GM13977 (cell line): ENCODE measurements around the gene EFNB3.
A peak's percentile ranks its signal among the peaks of the same experiment; 100 is the strongest.

ENCODE experiments used
- DNase-seq: peaks from one replicate; pipeline ENCODE4 v3.0.0; 2012; ENCODE audit warnings: low spot score
- in situ Hi-C: fragments of 300-500 bp; cut with MboI; formaldehyde crosslinking; loops from one replicate; pipeline ENCODE4 v1.12.0; 2022; ENCODE audit warnings: low sequenced_read_pairs, low pct_unique_long_range_greater_than_20kb, mixed read lengths, inconsistent platforms; ENCODE audit not compliant: unreplicated experiment
- TF ChIP-seq, protein P1 (sequence below): IDR thresholded peaks from 2 replicates; pipeline ENCODE4 v1.5.1; 2012; ENCODE audit warnings: mild to moderate bottlenecking, control low read depth; ENCODE audit not compliant: insufficient read depth; ENCODE audit errors: extremely low read depth, missing control alignments

Gene EFNB3

GRCh38 chr17:7674934-7675333 is 30.1 kb upstream of the EFNB3 start:
- TF ChIP-seq, protein P1, sequence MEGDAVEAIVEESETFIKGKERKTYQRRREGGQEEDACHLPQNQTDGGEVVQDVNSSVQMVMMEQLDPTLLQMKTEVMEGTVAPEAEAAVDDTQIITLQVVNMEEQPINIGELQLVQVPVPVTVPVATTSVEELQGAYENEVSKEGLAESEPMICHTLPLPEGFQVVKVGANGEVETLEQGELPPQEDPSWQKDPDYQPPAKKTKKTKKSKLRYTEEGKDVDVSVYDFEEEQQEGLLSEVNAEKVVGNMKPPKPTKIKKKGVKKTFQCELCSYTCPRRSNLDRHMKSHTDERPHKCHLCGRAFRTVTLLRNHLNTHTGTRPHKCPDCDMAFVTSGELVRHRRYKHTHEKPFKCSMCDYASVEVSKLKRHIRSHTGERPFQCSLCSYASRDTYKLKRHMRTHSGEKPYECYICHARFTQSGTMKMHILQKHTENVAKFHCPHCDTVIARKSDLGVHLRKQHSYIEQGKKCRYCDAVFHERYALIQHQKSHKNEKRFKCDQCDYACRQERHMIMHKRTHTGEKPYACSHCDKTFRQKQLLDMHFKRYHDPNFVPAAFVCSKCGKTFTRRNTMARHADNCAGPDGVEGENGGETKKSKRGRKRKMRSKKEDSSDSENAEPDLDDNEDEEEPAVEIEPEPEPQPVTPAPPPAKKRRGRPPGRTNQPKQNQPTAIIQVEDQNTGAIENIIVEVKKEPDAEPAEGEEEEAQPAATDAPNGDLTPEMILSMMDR = no peak
- in situ Hi-C loops = no loop called here
- no peak for DNase-seq

DNA sequence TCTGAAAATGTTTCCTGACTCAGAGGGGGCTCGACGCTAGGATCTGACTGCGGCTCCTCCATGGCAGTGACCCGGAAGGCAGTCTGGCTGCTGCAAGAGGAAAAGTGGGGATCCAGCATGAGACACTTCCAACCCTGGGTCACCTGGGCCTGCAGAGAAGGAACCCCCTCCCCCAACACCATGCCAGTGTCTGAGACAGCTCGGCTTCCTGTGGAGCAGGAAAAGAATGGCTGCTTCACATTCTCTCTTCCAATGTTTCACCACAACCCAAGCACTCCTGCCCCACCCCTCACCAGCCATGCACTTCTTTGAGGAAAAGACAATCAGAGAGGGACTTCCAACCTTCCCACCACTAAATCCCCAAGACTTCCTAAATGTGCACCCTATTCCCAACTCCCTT is 28.5 kb upstream of the EFNB3 start:
- TF ChIP-seq, protein P1 = no peak
- DNase-seq = no peak
- in situ Hi-C loops = no loop called here

DNA sequence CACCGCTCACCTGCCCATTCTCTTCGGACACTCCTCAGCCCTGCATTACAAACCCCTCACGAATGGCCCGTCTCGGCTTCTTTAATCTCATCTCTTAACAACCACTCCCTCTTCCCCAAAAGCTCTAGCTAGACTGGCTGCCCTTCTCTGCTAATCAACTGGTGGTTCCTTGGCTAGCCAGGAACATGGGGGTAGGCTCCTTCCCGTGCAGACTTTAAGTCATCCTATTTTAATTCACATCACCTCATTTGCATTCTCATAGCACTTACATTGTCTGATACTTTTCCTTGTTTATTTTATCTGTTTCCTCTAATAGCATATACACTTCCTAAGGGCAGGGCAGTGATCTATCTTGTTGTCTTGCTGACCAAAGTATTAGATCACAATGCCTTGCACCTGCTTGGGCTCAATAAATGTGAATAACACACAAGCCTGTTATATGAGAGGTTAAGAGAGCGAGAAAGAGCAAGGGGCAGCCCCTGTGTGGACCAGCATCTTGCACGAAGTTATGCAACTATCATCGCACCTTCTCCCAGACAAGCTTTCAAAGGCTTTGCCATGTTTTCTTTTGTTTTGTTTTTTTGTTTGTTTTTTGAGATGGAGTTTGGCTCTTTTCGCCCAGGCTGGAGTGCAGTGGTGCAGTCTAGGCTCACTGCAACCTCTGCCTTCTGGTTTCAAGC is 27.5 kb upstream of the EFNB3 start:
- DNase-seq = no peak
- in situ Hi-C loops = no loop called here
- TF ChIP-seq, protein P1 = no peak

GRCh38 chr17:7684851-7685532 is 20.0 kb upstream of the EFNB3 start:
- TF ChIP-seq, protein P1 = no peak
- in situ Hi-C loops = no loop called here
- no peak for DNase-seq

- in situ Hi-C loops = no loop called here
- DNase-seq = peak; percentile 87
- TF ChIP-seq, protein P1 = no peak
These were observed 19.3 kb upstream of the EFNB3 start for GRCh38 chr17:7685533-7686221.

GRCh38 chr17:7686222-7687071 is 18.6 kb upstream of the EFNB3 start:
- DNase-seq = peak; percentile 76
- in situ Hi-C loops = no loop called here
- TF ChIP-seq, protein P1 = no peak
